ENCODE results near the gene NPTX1. TPM values are rescaled to one million over a fixed set of nuclear protein-coding genes. Genes with fewer than 3 reads are reported as not detected.
A peak's percentile ranks its signal among the peaks of the same experiment; 100 is the strongest.

The NPTX1 gene
- total and polyA plus RNA-seq, 9 of the 15 experiments (the other 6 are each of a cell fraction or from before 2014, with no cell fraction given), result 0.04 TPM; not detected in 8

- TF ChIP-seq CTBP1 (IDR thresholded peaks at IDR 0.05; ENCODE audit: borderline replicate concordance) (no peak), HINFP (tag; conservative IDR thresholded peaks at IDR 0.05; ENCODE audit: low read depth) (no peak), KDM4B (IDR thresholded peaks at IDR 0.05; ENCODE audit: borderline replicate concordance in 2 of 2, low read depth in 1 of 2) (no peak)
Observed at GRCh38 chr17:80498920-80499410, 22.6 kb upstream of the NPTX1 start (continued).

DNA sequence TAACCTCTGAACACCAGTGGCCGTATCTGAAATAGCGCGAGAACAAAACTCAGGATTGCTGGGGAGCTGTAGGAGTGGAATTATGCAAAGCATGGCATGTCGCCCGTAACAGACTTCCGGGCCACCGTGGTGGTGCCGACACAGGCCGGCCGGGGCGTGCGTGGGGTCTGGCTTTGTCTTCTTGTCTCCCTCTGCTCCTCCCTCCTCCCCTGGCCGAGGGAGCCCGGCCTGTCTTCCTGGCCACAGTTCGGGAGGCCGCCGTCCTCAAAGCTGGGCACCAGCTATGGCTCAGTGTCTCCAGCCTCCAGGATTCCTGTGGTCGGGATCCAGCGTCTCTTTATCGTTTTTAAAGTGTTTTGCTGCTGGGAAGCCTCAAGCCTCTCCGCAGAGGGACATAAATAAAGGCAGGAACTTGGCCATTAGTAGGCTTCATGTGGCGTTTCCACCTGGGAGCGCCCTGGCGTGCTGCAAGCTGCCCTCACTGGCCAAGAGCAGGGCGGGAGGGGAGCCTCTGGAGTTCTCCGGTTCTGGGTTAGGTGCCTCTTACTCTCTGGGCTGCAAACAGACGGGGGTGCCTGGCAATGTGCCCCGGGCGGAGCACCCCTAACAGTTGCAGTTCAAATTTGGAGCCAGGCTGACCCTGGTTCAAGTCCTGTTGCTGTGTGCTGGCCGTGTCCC, 22.0 kb upstream of the NPTX1 start:
- ChIA-PET POLR2A (interaction anchor here (0.6 kb wide), 1 partner anchor 122 kb away, joined by 3 read pairs; no protein-coding TSS in a partner anchor), CTCF (ENCODE audit: low intra/inter-chr PET ratio) (no interaction called here)
- Histone ChIP-seq H3K27ac (ENCODE audit: extremely low read depth, low read depth, low read length) (no peak overlapping the region), H2AFZ (ENCODE audit: low read depth, low read length) (no peak overlapping the region), H3K79me2 (ENCODE audit: control insufficient read depth, insufficient read depth, low read length) (no peaks in the 10 kb centered on the region), H3K4me3 (no peak overlapping the region), H3K27me3 (ENCODE audit: control insufficient read depth in 2 of 2, insufficient read depth in 2 of 2, low read length in 2 of 2) (peaks cover 35 to 70% of the 10 kb centered on the region in 2 experiments; a peak in 4 of 5 replicates), H3K4me1 (replicated peaks in 1 of 2; ENCODE audit: control insufficient read depth in 2 of 2, insufficient read depth in 2 of 2, low read length in 2 of 2) (peaks cover 0 to 23% of the 10 kb centered on the region in 2 experiments; a peak in 3 of 5 replicates), H3K9me1 (ENCODE audit: control insufficient read depth, insufficient read depth, low read length) (no peaks in the 10 kb centered on the region), H3K9me3 (replicated peaks; ENCODE audit: control insufficient read depth, insufficient read depth, low read depth, low read length) (no peaks in the 10 kb centered on the region), H3K4me2 (ENCODE audit: insufficient read depth, low read length) (no peak overlapping the region), H4K20me1 (replicated peaks; ENCODE audit: control insufficient read depth, insufficient read depth, low read length) (no peaks in the 10 kb centered on the region), H3K9ac (ENCODE audit: insufficient read depth in 1 of 2, low read depth in 2 of 2, low read length in 2 of 2) (peak overlapping the region in 1 of 2 experiments; percentile 67; a peak in 1 of 4 replicates), H3K36me3 (ENCODE audit: control insufficient read depth, insufficient read depth, low read length) (no peaks in the 10 kb centered on the region)
- ATAC-seq (peak; percentile 23; the same call in 2 of the 3 replicates), FAIRE-seq (no peak), DNase-seq (ENCODE audit: extremely low read depth in 1 of 4, low spot score in 3 of 4) (no peak)
- in situ Hi-C loops (cut with MboI), result no loop called here
- WGBS (ENCODE audit: insufficient coverage, low coverage, missing lambda C conversion rate), result 25% methylated on average over 25 of the region's 30 CpGs
- no TSS peak for BruUV-seq (replicated peaks)
- intact Hi-C loops (cut with micrococcal nuclease), result no loop called here
- TF ChIP-seq CC2D1A (IDR thresholded peaks at IDR 0.05), result no peak
- TF ChIP-seq NBN (IDR thresholded peaks at IDR 0.05; ENCODE audit: low read depth), result no peak
- TF ChIP-seq, protein P1, sequence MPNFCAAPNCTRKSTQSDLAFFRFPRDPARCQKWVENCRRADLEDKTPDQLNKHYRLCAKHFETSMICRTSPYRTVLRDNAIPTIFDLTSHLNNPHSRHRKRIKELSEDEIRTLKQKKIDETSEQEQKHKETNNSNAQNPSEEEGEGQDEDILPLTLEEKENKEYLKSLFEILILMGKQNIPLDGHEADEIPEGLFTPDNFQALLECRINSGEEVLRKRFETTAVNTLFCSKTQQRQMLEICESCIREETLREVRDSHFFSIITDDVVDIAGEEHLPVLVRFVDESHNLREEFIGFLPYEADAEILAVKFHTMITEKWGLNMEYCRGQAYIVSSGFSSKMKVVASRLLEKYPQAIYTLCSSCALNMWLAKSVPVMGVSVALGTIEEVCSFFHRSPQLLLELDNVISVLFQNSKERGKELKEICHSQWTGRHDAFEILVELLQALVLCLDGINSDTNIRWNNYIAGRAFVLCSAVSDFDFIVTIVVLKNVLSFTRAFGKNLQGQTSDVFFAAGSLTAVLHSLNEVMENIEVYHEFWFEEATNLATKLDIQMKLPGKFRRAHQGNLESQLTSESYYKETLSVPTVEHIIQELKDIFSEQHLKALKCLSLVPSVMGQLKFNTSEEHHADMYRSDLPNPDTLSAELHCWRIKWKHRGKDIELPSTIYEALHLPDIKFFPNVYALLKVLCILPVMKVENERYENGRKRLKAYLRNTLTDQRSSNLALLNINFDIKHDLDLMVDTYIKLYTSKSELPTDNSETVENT (CRISPR knock-in tag; IDR thresholded peaks at IDR 0.05), result no peak
- TF ChIP-seq, protein P2, sequence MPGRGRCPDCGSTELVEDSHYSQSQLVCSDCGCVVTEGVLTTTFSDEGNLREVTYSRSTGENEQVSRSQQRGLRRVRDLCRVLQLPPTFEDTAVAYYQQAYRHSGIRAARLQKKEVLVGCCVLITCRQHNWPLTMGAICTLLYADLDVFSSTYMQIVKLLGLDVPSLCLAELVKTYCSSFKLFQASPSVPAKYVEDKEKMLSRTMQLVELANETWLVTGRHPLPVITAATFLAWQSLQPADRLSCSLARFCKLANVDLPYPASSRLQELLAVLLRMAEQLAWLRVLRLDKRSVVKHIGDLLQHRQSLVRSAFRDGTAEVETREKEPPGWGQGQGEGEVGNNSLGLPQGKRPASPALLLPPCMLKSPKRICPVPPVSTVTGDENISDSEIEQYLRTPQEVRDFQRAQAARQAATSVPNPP (IDR thresholded peaks at IDR 0.05; ENCODE audit: borderline replicate concordance, insufficient read depth, insufficient read length), result no peak
- TF ChIP-seq ZNF263 (CRISPR knock-in tag; IDR thresholded peaks at IDR 0.05; ENCODE audit: borderline replicate concordance), result 0 out of 2 replicates have a peak, but pooled peaks have one; percentile 43
